HepG2 (cell line): ENCODE data around the gene TBC1D20. TPM values are rescaled to one million over a fixed set of nuclear protein-coding genes. Genes with fewer than 3 reads are reported as not detected.

Experiments
- EED ChIP-seq: sonication (generic); formaldehyde crosslinking; IDR thresholded peaks from 2 replicates; pipeline ENCODE4 v1.5.0; 2020; ENCODE audit warnings: mild to moderate bottlenecking, missing genetic modification reagents
- JUND ChIP-seq: sonication (generic); formaldehyde crosslinking; IDR thresholded peaks from 2 replicates; pipeline ENCODE4 v1.8.0; 2022; ENCODE audit warnings: mild to moderate bottlenecking, missing genetic modification reagents
- KLF16 ChIP-seq, 2 experiments: sonication (generic) in 1 of 2; formaldehyde crosslinking in 1 of 2; IDR thresholded peaks; 2 replicates each; pipeline versions ENCODE4 v1.6.1 to v1.8.0; 2016 to 2023; ENCODE audit warnings: missing genetic modification reagents in 2 of 2, missing compliant biosample characterization in 1 of 2
- NFE2L1 ChIP-seq: sonication (generic); formaldehyde crosslinking; IDR thresholded peaks from 2 replicates; pipeline ENCODE4 v1.4.0; 2020; ENCODE audit warnings: missing genetic modification reagents, mild to moderate bottlenecking, borderline replicate concordance
- POGZ ChIP-seq: sonication (generic); formaldehyde crosslinking; IDR thresholded peaks from 2 replicates; pipeline ENCODE4 v1.4.0; 2020; ENCODE audit warnings: mild to moderate bottlenecking, missing genetic modification reagents
- SETDB1 ChIP-seq: sonication (generic); formaldehyde crosslinking; IDR thresholded peaks from 2 replicates; pipeline ENCODE4 v1.5.1; 2020; ENCODE audit warnings: missing genetic modification reagents, mild to moderate bottlenecking, borderline replicate concordance
- SRSF4 ChIP-seq: fragments of 200-400 bp; formaldehyde crosslinking; IDR thresholded peaks from one replicate; pipeline ENCODE4 v1.6.1; 2018; ENCODE audit warnings: mild to moderate bottlenecking, low read depth, low read length, moderate library complexity; ENCODE audit not compliant: poor library complexity, severe bottlenecking
- ZBTB20 ChIP-seq: sonication (generic); formaldehyde crosslinking; IDR thresholded peaks from 2 replicates; pipeline ENCODE4 v1.8.1; 2023; ENCODE audit warnings: missing genetic modification reagents, low read depth, mild to moderate bottlenecking, borderline replicate concordance
- ZFP37 ChIP-seq: sonication (generic); formaldehyde crosslinking; IDR thresholded peaks from 2 replicates; pipeline ENCODE4 v1.4.0; 2020; ENCODE audit warnings: missing genetic modification reagents, borderline replicate concordance
- ZNF230 ChIP-seq: sonication (generic); formaldehyde crosslinking; IDR thresholded peaks from 2 replicates; pipeline ENCODE4 v1.4.0; 2020; ENCODE audit warnings: mild to moderate bottlenecking, missing genetic modification reagents
- ZNF33A ChIP-seq: sonication (generic); formaldehyde crosslinking; IDR thresholded peaks from 2 replicates; pipeline ENCODE4 v1.5.1; 2020; ENCODE audit warnings: missing genetic modification reagents, mild to moderate bottlenecking, moderate library complexity, borderline replicate concordance
- polyA plus RNA-seq, 8 experiments: library from polyadenylated mRNA; depleted of rRNA in 3 of 8; stranded (reverse) in 7 of 8; unstranded in 1 of 8; fragments of >200 nt; fragmentation: Illumina TruSeq in 4 of 8; extraction: Trizol in 4 of 8; gene quantifications; 2 replicates each; pipeline versions ENCODE4 v1.2.1 to v1.2.3, GENCODE V29; 2011 to 2016; ENCODE audit warnings: low read depth in 4 of 8, missing spikeins in 1 of 8, mixed read lengths in 1 of 8; ENCODE audit not compliant: insufficient read depth in 1 of 8
- total RNA-seq, 5 experiments: library from RNA; depleted of rRNA; stranded (reverse); fragments of >200 nt; fragmentation: Illumina TruSeq; extraction: Trizol; gene quantifications; 2 replicates each; pipeline ENCODE4 v1.2.3, GENCODE V29; 2016; ENCODE audit warnings: low read depth in 1 of 5
- TF ChIP-seq, protein P1 (sequence below): sonication (generic); formaldehyde crosslinking; IDR thresholded peaks from 2 replicates; pipeline ENCODE4 v1.8.1; 2023; ENCODE audit warnings: missing genetic modification reagents, inconsistent platforms, borderline replicate concordance
- TF ChIP-seq, protein P2 (sequence below): IDR thresholded peaks from 2 replicates; pipeline ENCODE4 v1.6.1; 2016; ENCODE audit warnings: missing compliant biosample characterization, missing genetic modification reagents, borderline replicate concordance
- TF ChIP-seq, protein P3 (sequence below): sonication (generic); formaldehyde crosslinking; conservative IDR thresholded peaks from 2 replicates; pipeline ENCODE4 v1.4.0; 2020; ENCODE audit warnings: missing genetic modification reagents
- TF ChIP-seq, protein P4 (sequence below), 2 experiments: sonication (generic) in 1 of 2; formaldehyde crosslinking in 1 of 2; IDR thresholded peaks; 2 replicates each; pipeline versions ENCODE4 v1.4.0 to v1.6.1; 2016 to 2020; ENCODE audit warnings: borderline replicate concordance in 1 of 2, low read depth in 1 of 2, mild to moderate bottlenecking in 1 of 2, missing genetic modification reagents in 1 of 2
- TF ChIP-seq, protein P5 (sequence below): sonication (generic); formaldehyde crosslinking; conservative IDR thresholded peaks from 2 replicates; pipeline ENCODE4 v1.5.0; 2020; ENCODE audit warnings: missing genetic modification reagents

The TBC1D20 gene
- total and polyA plus RNA-seq, 2 of the 13 experiments (the other 11 are each of a cell fraction or from before 2014, with no cell fraction given) = 36.6 to 47.1 TPM

DNA sequence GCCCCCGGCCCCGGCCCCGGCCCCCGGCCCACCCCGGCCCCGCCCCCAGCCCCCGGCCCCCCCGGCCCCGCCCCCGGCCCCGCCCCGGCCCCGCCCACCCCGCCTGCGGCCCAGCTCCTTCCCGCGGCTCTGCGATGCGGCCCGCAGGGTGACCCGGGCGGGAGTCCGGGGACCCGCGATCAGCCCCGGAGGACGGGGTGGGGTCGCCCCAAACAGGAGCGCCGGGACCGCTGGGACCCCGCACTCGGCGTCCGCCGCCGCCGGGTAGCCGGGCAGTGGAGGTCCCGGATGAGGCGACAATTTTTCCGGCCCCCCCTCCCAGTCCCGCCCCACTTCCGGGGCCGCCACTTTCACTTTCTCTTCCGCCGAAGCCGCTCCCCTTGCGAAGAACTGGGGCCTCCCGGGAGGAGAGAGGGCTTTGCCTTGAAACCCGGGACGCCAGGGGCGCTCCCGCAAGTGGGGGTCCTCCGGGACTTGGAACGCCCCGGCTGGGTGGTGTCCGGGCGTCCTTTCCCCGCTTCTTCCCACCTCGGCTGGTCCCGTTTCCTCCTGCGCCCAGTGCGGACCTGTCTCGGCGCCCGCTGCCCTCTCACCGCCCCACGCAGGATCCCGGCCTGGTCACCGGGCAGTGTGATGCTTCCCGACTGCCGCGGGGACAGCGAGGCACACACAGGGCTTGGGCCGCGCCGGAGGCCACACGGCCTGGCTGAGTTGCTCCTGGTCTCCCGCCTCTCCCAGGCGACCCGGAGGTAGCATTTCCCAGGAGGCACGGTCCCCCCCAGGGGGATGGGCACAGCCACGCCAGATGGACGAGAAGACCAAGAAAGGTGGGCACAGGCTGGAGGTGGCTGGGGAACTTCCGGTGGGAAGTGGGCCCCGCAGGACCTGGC is 54.1 kb downstream of the TBC1D20 start, which contains the start of gene RBCK1 (continued):
- no peak for TF ChIP-seq SETDB1 (CRISPR knock-in tag)
- TF ChIP-seq, protein P1, sequence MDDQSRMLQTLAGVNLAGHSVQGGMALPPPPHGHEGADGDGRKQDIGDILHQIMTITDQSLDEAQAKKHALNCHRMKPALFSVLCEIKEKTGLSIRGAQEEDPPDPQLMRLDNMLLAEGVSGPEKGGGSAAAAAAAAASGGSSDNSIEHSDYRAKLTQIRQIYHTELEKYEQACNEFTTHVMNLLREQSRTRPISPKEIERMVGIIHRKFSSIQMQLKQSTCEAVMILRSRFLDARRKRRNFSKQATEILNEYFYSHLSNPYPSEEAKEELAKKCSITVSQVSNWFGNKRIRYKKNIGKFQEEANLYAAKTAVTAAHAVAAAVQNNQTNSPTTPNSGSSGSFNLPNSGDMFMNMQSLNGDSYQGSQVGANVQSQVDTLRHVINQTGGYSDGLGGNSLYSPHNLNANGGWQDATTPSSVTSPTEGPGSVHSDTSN (CRISPR knock-in tag) = peak; percentile 90; the same call in 1 of the 2 replicates
- TF ChIP-seq, protein P2, sequence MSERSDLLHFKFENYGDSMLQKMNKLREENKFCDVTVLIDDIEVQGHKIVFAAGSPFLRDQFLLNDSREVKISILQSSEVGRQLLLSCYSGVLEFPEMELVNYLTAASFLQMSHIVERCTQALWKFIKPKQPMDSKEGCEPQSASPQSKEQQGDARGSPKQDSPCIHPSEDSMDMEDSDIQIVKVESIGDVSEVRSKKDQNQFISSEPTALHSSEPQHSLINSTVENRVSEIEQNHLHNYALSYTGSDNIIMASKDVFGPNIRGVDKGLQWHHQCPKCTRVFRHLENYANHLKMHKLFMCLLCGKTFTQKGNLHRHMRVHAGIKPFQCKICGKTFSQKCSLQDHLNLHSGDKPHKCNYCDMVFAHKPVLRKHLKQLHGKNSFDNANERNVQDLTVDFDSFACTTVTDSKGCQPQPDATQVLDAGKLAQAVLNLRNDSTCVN (CRISPR knock-in tag) = 0 out of 2 replicates have a peak, but pooled peaks have one; percentile 31
- TF ChIP-seq, protein P3, sequence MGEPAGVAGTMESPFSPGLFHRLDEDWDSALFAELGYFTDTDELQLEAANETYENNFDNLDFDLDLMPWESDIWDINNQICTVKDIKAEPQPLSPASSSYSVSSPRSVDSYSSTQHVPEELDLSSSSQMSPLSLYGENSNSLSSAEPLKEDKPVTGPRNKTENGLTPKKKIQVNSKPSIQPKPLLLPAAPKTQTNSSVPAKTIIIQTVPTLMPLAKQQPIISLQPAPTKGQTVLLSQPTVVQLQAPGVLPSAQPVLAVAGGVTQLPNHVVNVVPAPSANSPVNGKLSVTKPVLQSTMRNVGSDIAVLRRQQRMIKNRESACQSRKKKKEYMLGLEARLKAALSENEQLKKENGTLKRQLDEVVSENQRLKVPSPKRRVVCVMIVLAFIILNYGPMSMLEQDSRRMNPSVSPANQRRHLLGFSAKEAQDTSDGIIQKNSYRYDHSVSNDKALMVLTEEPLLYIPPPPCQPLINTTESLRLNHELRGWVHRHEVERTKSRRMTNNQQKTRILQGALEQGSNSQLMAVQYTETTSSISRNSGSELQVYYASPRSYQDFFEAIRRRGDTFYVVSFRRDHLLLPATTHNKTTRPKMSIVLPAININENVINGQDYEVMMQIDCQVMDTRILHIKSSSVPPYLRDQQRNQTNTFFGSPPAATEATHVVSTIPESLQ (CRISPR knock-in tag) = no peak; the same call in 1 of the 2 replicates
- peak; percentile 71; the same call in 1 of the 2 replicates for TF ChIP-seq ZFP37 (CRISPR knock-in tag)
- TF ChIP-seq, protein P4, sequence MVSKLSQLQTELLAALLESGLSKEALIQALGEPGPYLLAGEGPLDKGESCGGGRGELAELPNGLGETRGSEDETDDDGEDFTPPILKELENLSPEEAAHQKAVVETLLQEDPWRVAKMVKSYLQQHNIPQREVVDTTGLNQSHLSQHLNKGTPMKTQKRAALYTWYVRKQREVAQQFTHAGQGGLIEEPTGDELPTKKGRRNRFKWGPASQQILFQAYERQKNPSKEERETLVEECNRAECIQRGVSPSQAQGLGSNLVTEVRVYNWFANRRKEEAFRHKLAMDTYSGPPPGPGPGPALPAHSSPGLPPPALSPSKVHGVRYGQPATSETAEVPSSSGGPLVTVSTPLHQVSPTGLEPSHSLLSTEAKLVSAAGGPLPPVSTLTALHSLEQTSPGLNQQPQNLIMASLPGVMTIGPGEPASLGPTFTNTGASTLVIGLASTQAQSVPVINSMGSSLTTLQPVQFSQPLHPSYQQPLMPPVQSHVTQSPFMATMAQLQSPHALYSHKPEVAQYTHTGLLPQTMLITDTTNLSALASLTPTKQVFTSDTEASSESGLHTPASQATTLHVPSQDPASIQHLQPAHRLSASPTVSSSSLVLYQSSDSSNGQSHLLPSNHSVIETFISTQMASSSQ (IDR thresholded peaks at IDR 0.05; ENCODE audit: low read depth) = no peak
- TF ChIP-seq, protein P4 (CRISPR knock-in tag; IDR thresholded peaks at IDR 0.05; ENCODE audit: borderline replicate concordance) = no peak
- TF ChIP-seq SRSF4 = peak; percentile 5
- no peak; the same call in 1 of the 2 replicates for TF ChIP-seq NFE2L1 (CRISPR knock-in tag)
- TF ChIP-seq POGZ = peak; percentile 70; the same call in 1 of the 2 replicates
- TF ChIP-seq KLF16 (CRISPR knock-in tag; IDR thresholded peaks at IDR 0.05) = no peak; a peak in 2 of 4 replicates
- peak; percentile 86; the same call in 1 of the 2 replicates for TF ChIP-seq EED (CRISPR knock-in tag)
- no peak for TF ChIP-seq ZBTB20 (CRISPR knock-in tag)
- TF ChIP-seq ZNF33A = no peak
- TF ChIP-seq, protein P5, sequence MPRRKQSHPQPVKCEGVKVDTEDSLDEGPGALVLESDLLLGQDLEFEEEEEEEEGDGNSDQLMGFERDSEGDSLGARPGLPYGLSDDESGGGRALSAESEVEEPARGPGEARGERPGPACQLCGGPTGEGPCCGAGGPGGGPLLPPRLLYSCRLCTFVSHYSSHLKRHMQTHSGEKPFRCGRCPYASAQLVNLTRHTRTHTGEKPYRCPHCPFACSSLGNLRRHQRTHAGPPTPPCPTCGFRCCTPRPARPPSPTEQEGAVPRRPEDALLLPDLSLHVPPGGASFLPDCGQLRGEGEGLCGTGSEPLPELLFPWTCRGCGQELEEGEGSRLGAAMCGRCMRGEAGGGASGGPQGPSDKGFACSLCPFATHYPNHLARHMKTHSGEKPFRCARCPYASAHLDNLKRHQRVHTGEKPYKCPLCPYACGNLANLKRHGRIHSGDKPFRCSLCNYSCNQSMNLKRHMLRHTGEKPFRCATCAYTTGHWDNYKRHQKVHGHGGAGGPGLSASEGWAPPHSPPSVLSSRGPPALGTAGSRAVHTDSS (CRISPR knock-in tag) = peak; percentile 85; the same call in 1 of the 2 replicates
- TF ChIP-seq ZNF230 (CRISPR knock-in tag) = no peak; the same call in 1 of the 2 replicates
- no peak for TF ChIP-seq JUND (CRISPR knock-in tag)
